ENCODE data around the gene SMAD6.

DNA sequence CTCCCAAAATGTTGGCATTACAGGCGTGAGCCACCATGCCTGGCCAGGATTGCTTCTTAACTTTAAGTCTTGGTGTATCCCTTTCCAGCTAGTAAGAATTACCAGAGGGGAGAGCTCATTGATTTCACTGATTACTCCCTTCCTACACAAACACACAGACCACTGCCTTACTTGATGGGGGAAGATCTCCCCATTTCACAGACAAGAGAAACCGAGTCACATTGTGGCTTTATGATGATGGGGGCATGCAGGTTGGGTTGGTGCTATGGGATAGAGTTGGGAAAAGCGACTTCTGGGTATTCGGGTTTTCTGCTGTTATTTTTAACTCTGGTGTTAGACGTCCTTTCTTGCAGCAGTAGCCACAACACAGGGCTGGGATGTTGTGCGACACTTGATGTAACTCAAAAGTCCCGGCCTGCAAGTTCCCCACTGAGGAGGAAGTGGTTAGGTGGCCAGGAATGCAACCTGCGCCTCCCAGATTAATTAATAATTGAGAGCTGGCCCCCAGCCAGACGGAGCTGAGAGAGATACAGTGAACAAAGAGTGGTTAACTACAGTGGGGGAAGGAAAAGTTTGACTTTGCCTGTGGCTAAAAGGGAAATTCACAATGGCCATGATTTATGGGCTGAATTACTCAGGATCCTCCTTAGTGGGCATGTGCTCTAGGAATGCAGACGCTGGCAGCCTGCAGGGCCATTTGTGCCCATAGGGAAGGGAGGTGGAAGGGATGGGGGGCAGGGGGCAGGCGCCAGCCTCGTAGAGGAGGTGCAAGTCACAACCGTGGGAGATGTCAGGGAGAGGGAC is 63.6 kb downstream of the SMAD6 start:
- no peak for TF ChIP-seq EP300 (IDR thresholded peaks at IDR 0.05)
- TF ChIP-seq, protein P1, sequence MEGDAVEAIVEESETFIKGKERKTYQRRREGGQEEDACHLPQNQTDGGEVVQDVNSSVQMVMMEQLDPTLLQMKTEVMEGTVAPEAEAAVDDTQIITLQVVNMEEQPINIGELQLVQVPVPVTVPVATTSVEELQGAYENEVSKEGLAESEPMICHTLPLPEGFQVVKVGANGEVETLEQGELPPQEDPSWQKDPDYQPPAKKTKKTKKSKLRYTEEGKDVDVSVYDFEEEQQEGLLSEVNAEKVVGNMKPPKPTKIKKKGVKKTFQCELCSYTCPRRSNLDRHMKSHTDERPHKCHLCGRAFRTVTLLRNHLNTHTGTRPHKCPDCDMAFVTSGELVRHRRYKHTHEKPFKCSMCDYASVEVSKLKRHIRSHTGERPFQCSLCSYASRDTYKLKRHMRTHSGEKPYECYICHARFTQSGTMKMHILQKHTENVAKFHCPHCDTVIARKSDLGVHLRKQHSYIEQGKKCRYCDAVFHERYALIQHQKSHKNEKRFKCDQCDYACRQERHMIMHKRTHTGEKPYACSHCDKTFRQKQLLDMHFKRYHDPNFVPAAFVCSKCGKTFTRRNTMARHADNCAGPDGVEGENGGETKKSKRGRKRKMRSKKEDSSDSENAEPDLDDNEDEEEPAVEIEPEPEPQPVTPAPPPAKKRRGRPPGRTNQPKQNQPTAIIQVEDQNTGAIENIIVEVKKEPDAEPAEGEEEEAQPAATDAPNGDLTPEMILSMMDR (IDR thresholded peaks at IDR 0.05): no peak
